ENCODE measurements around the gene ADD1.

Gene ADD1, protein sequence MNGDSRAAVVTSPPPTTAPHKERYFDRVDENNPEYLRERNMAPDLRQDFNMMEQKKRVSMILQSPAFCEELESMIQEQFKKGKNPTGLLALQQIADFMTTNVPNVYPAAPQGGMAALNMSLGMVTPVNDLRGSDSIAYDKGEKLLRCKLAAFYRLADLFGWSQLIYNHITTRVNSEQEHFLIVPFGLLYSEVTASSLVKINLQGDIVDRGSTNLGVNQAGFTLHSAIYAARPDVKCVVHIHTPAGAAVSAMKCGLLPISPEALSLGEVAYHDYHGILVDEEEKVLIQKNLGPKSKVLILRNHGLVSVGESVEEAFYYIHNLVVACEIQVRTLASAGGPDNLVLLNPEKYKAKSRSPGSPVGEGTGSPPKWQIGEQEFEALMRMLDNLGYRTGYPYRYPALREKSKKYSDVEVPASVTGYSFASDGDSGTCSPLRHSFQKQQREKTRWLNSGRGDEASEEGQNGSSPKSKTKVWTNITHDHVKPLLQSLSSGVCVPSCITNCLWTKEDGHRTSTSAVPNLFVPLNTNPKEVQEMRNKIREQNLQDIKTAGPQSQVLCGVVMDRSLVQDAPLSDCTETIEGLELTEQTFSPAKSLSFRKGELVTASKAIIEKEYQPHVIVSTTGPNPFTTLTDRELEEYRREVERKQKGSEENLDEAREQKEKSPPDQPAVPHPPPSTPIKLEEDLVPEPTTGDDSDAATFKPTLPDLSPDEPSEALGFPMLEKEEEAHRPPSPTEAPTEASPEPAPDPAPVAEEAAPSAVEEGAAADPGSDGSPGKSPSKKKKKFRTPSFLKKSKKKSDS

DNA sequence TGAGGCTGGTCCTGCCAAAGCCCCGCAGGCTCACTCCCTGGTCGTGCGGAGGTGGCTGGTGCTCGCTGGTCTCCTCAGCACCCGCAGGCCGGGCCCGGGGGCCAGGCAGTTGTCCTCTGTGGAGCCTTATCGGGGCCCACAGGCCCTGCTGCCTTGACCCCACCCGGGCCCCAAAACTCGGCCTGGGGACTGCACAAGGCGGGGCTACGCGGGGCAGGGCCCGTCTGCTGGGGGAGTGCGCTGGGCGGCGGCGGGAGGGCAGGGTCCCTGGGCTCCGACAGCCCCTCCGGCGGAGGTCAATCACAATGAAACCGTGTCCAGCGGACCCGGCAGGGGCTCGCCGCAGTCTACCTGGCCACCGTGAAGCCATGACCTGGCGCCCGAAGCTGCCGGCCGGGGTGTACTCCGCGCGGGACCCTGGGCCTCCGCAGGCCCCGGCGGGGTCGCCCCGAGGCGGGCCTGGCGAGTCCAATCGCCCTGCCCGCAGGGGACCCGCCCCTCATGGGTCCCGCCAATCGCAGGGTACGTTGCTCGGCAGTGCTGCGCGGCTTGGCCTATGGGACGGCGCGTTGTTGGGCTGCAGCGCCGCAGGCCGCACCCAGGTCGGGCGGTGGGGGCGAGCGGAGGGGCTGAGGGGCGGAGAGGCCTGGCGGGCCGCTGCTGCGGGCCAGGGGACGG, at the start of gene ADD1:
TSS of gene ADD1 (plus strand) at position 582 of the 678 bp plus-strand sequence. CDS start 32,072 bp downstream, outside the sequence.
- Histone ChIP-seq H3K27me3 (ENCODE audit: control insufficient read depth, insufficient read depth, low read length) (no peaks in the 10 kb centered on the region), H3K36me3 (ENCODE audit: control insufficient read depth, insufficient read depth, low read length) (no peaks in the 10 kb centered on the region), H3K79me2 (peaks cover 17% of the 10 kb centered on the region), H2AFZ (peak within 1 kb of the TSS; percentile 90), H3K9ac (peak within 1 kb of the TSS; percentile 97), H3K4me2 (ENCODE audit: low read length) (peak within 1 kb of the TSS; percentile 93), H3K9me3 (ENCODE audit: control insufficient read depth, low read length) (no peaks in the 10 kb centered on the region), H3K4me3 (ENCODE audit: low read depth, low read length) (peak within 1 kb of the TSS; percentile 83), H3K4me1 (no peaks in the 10 kb centered on the region), H3K27ac (peak within 1 kb of the TSS; percentile 77)
- TF ChIP-seq, protein P1, sequence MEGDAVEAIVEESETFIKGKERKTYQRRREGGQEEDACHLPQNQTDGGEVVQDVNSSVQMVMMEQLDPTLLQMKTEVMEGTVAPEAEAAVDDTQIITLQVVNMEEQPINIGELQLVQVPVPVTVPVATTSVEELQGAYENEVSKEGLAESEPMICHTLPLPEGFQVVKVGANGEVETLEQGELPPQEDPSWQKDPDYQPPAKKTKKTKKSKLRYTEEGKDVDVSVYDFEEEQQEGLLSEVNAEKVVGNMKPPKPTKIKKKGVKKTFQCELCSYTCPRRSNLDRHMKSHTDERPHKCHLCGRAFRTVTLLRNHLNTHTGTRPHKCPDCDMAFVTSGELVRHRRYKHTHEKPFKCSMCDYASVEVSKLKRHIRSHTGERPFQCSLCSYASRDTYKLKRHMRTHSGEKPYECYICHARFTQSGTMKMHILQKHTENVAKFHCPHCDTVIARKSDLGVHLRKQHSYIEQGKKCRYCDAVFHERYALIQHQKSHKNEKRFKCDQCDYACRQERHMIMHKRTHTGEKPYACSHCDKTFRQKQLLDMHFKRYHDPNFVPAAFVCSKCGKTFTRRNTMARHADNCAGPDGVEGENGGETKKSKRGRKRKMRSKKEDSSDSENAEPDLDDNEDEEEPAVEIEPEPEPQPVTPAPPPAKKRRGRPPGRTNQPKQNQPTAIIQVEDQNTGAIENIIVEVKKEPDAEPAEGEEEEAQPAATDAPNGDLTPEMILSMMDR (IDR thresholded peaks at IDR 0.05): no peak

DNA sequence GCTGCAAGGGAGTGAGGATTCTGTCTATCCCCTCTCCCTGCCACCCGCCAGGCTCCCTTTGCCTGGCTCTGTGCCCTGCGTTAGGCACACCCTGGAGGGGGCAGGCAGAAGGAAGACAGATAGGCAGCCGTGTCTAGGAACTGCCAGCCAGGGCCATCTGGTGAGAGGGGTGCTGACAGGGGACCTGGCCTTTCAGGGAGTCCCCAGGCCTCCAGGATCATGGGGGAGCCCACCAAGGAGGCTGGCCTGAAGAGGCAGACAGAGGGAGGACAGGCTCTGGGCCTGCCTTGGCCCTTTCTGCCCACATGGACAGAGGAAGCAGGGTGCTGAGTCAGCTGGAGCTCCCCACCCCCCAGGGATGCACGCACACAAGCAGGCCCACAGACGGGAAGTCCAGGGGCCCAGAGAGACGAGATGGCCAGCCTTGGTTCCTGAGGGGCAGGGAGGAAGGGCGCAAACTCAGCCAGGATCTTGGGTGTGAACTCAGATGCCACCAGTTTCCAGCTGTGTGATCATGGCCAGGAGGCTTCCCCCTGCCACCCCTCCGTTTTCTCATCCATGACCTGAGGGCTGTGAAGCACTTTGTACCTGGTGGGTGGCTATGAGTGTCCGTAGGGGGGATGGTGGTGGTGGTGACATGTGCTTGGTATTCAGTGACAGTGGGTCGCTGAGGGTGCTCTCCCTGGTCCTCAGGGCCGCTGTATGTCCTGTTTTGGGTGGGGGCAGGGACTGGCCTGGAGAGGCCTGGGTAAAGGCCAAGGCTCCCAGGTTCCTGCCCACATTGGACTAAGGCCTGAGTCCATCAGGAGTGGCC, 49.0 kb upstream of the ADD1 start:
- Histone ChIP-seq H2AFZ (peak overlapping the region; percentile 66), H3K27me3 (ENCODE audit: control insufficient read depth, insufficient read depth, low read length) (no peaks in the 10 kb centered on the region), H3K79me2 (peaks cover 7% of the 10 kb centered on the region), H3K9me3 (ENCODE audit: control insufficient read depth, low read length) (no peaks in the 10 kb centered on the region), H3K4me1 (peaks cover 49% of the 10 kb centered on the region), H3K4me2 (ENCODE audit: low read length) (peak overlapping the region; percentile 88), H3K36me3 (ENCODE audit: control insufficient read depth, insufficient read depth, low read length) (no peaks in the 10 kb centered on the region), H3K4me3 (ENCODE audit: low read depth, low read length) (peak overlapping the region; percentile 63), H3K9ac (no peak overlapping the region), H3K27ac (peak overlapping the region; percentile 95)
- TF ChIP-seq, protein P1 (IDR thresholded peaks at IDR 0.05): no peak

DNA sequence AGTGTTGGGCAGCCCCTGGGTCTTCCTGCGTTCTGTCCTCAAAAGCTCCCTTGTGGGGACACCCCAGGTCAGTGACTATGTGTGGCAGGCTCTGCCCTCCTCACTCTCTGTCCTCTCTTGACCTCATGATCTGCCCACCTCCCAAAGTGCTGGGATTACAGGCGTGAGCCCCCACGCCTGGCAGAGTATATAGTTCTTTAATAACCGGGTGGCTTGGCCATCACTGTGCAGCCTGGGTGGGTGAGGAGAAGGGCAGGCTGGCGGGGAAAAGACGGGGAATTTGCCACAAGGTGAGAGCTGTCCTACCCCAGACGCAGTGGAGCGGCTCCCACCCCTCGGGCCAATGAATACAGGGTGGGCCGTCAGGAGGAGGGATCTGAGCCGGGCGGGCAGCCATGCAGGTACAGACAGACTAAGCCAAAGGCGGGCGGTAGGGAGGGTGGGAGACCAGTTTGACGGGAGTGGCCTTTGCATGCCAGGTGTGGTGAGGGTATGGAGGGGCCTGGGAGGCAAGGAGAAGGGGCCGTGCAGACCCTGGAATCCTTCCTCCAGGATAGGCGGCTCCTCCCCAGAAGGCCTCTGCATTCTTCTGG, 48.2 kb upstream of the ADD1 start:
- Histone ChIP-seq H3K36me3 (ENCODE audit: control insufficient read depth, insufficient read depth, low read length) (no peaks in the 10 kb centered on the region), H2AFZ (no peak overlapping the region), H3K4me1 (peaks cover 49% of the 10 kb centered on the region), H3K27ac (peak overlapping the region; percentile 95), H3K9me3 (ENCODE audit: control insufficient read depth, low read length) (no peaks in the 10 kb centered on the region), H3K79me2 (peaks cover 10% of the 10 kb centered on the region), H3K27me3 (ENCODE audit: control insufficient read depth, insufficient read depth, low read length) (no peaks in the 10 kb centered on the region), H3K4me2 (ENCODE audit: low read length) (no peak overlapping the region), H3K4me3 (ENCODE audit: low read depth, low read length) (no peak overlapping the region), H3K9ac (no peak overlapping the region)
- TF ChIP-seq, protein P1 (IDR thresholded peaks at IDR 0.05): no peak
